IMR-90 (cell line): Measurements from ENCODE around the gene IGSF9B.

ENCODE experiments used
- CEBPB ChIP-seq: IDR thresholded peaks from 2 replicates; pipeline ENCODE4 v1.6.1; 2012; ENCODE audit warnings: low read depth, low read length, improper control_type of control experiment
- CHD1 ChIP-seq: IDR thresholded peaks from 2 replicates; pipeline ENCODE4 v1.6.1; 2012; ENCODE audit warnings: low read depth, low read length, improper control_type of control experiment
- CTCF ChIP-seq: conservative IDR thresholded peaks from 2 replicates; pipeline ENCODE4 v1.5.1; 2012; ENCODE audit warnings: mild to moderate bottlenecking, low read depth, low read length, improper control_type of control experiment
- FOS ChIP-seq: fragments of 150-350 bp; IDR thresholded peaks from 2 replicates; pipeline ENCODE4 v1.6.1; 2016; ENCODE audit warnings: low read depth, low read length
- MAFK ChIP-seq: IDR thresholded peaks from 2 replicates; pipeline ENCODE4 v1.6.1; 2012; ENCODE audit warnings: low read depth, low read length, improper control_type of control experiment
- MAZ ChIP-seq: IDR thresholded peaks from 2 replicates; pipeline ENCODE4 v1.6.1; 2012; ENCODE audit warnings: low read depth, mild to moderate bottlenecking, low read length, improper control_type of control experiment, moderate library complexity, borderline replicate concordance
- MXI1 ChIP-seq: IDR thresholded peaks from 2 replicates; pipeline ENCODE4 v1.6.1; 2012; ENCODE audit warnings: low read depth, mild to moderate bottlenecking, low read length, moderate library complexity, borderline replicate concordance
- POLR2A ChIP-seq: IDR thresholded peaks from 2 replicates; pipeline ENCODE4 v1.6.1; 2012; ENCODE audit warnings: mild to moderate bottlenecking, low read depth, low read length
- RAD21 ChIP-seq: IDR thresholded peaks from 2 replicates; pipeline ENCODE4 v1.6.1; 2012; ENCODE audit warnings: low read length, improper control_type of control experiment
- RCOR1 ChIP-seq: IDR thresholded peaks from 2 replicates; pipeline ENCODE4 v1.6.1; 2012; ENCODE audit warnings: mild to moderate bottlenecking, low read length, improper control_type of control experiment; ENCODE audit not compliant: insufficient replicate concordance
- SMC3 ChIP-seq: fragments of 150-350 bp; IDR thresholded peaks from 2 replicates; pipeline ENCODE4 v1.6.1; 2016; ENCODE audit warnings: low read depth, mild to moderate bottlenecking, antibody characterized with exemption, low read length, moderate library complexity
- USF2 ChIP-seq: fragments of 150-350 bp; IDR thresholded peaks from 2 replicates; pipeline ENCODE4 v1.6.1; 2017; ENCODE audit warnings: mild to moderate bottlenecking, antibody characterized with exemption, low read length, low read depth

- TF ChIP-seq CTCF = no peak
- TF ChIP-seq CHD1 = no peak
- no peak for TF ChIP-seq POLR2A
- TF ChIP-seq FOS = no peak
- no peak for TF ChIP-seq CEBPB
- TF ChIP-seq SMC3 = no peak
- TF ChIP-seq MXI1 = no peak
- no peak for TF ChIP-seq RCOR1
- no peak for TF ChIP-seq MAFK
- TF ChIP-seq USF2 = no peak
- no peak for TF ChIP-seq RAD21
- TF ChIP-seq MAZ = no peak
Measured at GRCh38 chr11:133969112-133969511, 12.3 kb upstream of the IGSF9B start.
